Anterior cingulate cortex (tissue), 58 donors: Measurements from ENCODE around the gene ZNF296.
"Not testable (repeated sequence)": the region's sequence is repeated elsewhere in the genome, so short reads cannot be mapped to it uniquely, and the experiment has no call there.

ENCODE experiments used
- DNase-seq, 58 donors: peaks; one replicate each; lab custom pipeline; 2025; lab: John Stamatoyannopoulos, UW

Gene ZNF296

GRCh38 chr19:45076029-45076850, at the start of gene ZNF296:
Gene ZNF296, minus strand, starts transcription at chr19:45076478. Its CDS starts 105 bp downstream, at chr19:45076373.
- DNase-seq: peak in 14 of 58 donors; percentile 0 to 40 (median 8)

- DNase-seq: no peak
Observed at GRCh38 chr19:45125360-45125759, 49.1 kb upstream of the ZNF296 start.

- no peak for DNase-seq
Observed at GRCh38 chr19:45124021-45124420, 47.7 kb upstream of the ZNF296 start.

- DNase-seq: no peak
Observed at GRCh38 chr19:45123440-45123850, 47.2 kb upstream of the ZNF296 start.

- DNase-seq: peak in 1 of 58 donors; percentile 13
Observed at GRCh38 chr19:45122832-45123231, 46.6 kb upstream of the ZNF296 start.

GRCh38 chr19:45121827-45122345, 45.6 kb upstream of the ZNF296 start:
- peak in 1 of 58 donors; percentile 22 for DNase-seq

- no peak for DNase-seq
Observed at GRCh38 chr19:45119582-45119981, 43.3 kb upstream of the ZNF296 start.

GRCh38 chr19:45118591-45119355, 42.5 kb upstream of the ZNF296 start:
- not testable (repeated sequence) for DNase-seq

- DNase-seq: no peak
Observed at GRCh38 chr19:45118106-45118505, 41.8 kb upstream of the ZNF296 start.

- no peak for DNase-seq
Observed at GRCh38 chr19:45117671-45118070, 41.4 kb upstream of the ZNF296 start.

- no peak for DNase-seq
Observed at GRCh38 chr19:45117167-45117594, 40.9 kb upstream of the ZNF296 start.

GRCh38 chr19:45115809-45116615, 39.7 kb upstream of the ZNF296 start:
- DNase-seq: no peak

GRCh38 chr19:45114116-45114515, 37.8 kb upstream of the ZNF296 start:
- no peak for DNase-seq

- no peak for DNase-seq
Observed at GRCh38 chr19:45113628-45114027, 37.4 kb upstream of the ZNF296 start.

GRCh38 chr19:45112111-45112827, 36.0 kb upstream of the ZNF296 start:
- DNase-seq: no peak

GRCh38 chr19:45110851-45111266, 34.6 kb upstream of the ZNF296 start:
- no peak for DNase-seq

- no peak for DNase-seq
Observed at GRCh38 chr19:45107621-45108150, 31.4 kb upstream of the ZNF296 start.

GRCh38 chr19:45106363-45106762, 30.1 kb upstream of the ZNF296 start:
- not testable (repeated sequence) for DNase-seq

GRCh38 chr19:45104658-45105349, 28.5 kb upstream of the ZNF296 start:
- DNase-seq: no peak
